ENCODE data around the gene C1GALT1. TPM values are rescaled to one million over a fixed set of nuclear protein-coding genes. Genes with fewer than 3 reads are reported as not detected.

Gene C1GALT1
- total RNA-seq, 1 experiment from 2014 or later: 54.5 TPM

- BruUV-seq (replicated peaks): no TSS peak
- no peak for TF ChIP-seq REST (IDR thresholded peaks at IDR 0.05; ENCODE audit: insufficient read depth in 1 of 2, low read depth in 2 of 2, low read length in 1 of 2)
- no peak for TF ChIP-seq CTCF (IDR thresholded peaks at IDR 0.05)
- Histone ChIP-seq H3K4me3 (ENCODE audit: low read depth in 2 of 2, low read length in 2 of 2) (no peak overlapping the region), H3K4me1 (ENCODE audit: control insufficient read depth, insufficient read depth, low read length) (no peaks in the 10 kb centered on the region), H3K36me3 (ENCODE audit: control insufficient read depth, insufficient read depth, low read length) (no peaks in the 10 kb centered on the region), H3K27me3 (ENCODE audit: control insufficient read depth, insufficient read depth, low read length) (peaks cover 3% of the 10 kb centered on the region; the same call in 1 of the 2 replicates), H3K27ac (ENCODE audit: low read length) (no peak overlapping the region), H3K9me3 (ENCODE audit: control insufficient read depth, insufficient read depth, low read depth, low read length) (no peaks in the 10 kb centered on the region)
- CTCF ChIA-PET: no interaction called here
- no peak for ATAC-seq
- POLR2A ChIA-PET: no interaction called here
- intact Hi-C loops (cut with micrococcal nuclease; ENCODE audit: unreplicated experiment) (loop anchor here (2.0 kb wide), 1 partner anchor 19 kb away; no protein-coding TSS in a partner anchor), in situ Hi-C loops (cut with HindIII; ENCODE audit: low pct_unique_long_range_greater_than_20kb, low sequenced_read_pairs) (no loop called here)
- no peak for DNase-seq (ENCODE audit: low read depth, low spot score)
Observed at GRCh38 chr7:7157177-7157886, 25.0 kb upstream of the C1GALT1 start.

GRCh38 chr7:7157887-7158271 is 24.5 kb upstream of the C1GALT1 start:
- H3K4me3 ChIP-seq (ENCODE audit: low read depth in 2 of 2, low read length in 2 of 2): no peak overlapping the region
- peaks cover 3% of the 10 kb centered on the region; the same call in 1 of the 2 replicates for H3K27me3 ChIP-seq (ENCODE audit: control insufficient read depth, insufficient read depth, low read length)
- no peaks in the 10 kb centered on the region for H3K9me3 ChIP-seq (ENCODE audit: control insufficient read depth, insufficient read depth, low read depth, low read length)
- DNase-seq (ENCODE audit: low read depth, low spot score) (no peak), ATAC-seq (no peak)
- BruUV-seq (replicated peaks): no TSS peak
- TF ChIP-seq REST (IDR thresholded peaks at IDR 0.05; ENCODE audit: insufficient read depth in 1 of 2, low read depth in 2 of 2, low read length in 1 of 2): no peak
- no peak for TF ChIP-seq POLR2AphosphoS5 (IDR thresholded peaks at IDR 0.05; ENCODE audit: low read depth, low read length)
- TF ChIP-seq CTCF (IDR thresholded peaks at IDR 0.05): no peak
- no peak for TF ChIP-seq SIN3A (IDR thresholded peaks at IDR 0.05; ENCODE audit: borderline replicate concordance, insufficient read depth, low read depth, low read length)
- TF ChIP-seq TCF7L2 (IDR thresholded peaks at IDR 0.05; ENCODE audit: low read depth, low read length): no peak
- in situ Hi-C loops (cut with HindIII; ENCODE audit: low pct_unique_long_range_greater_than_20kb, low sequenced_read_pairs): no loop called here
- ChIA-PET CTCF (no interaction called here), POLR2A (no interaction called here)
- H3K4me1 ChIP-seq (ENCODE audit: control insufficient read depth, insufficient read depth, low read length): no peaks in the 10 kb centered on the region
- no peaks in the 10 kb centered on the region for H3K36me3 ChIP-seq (ENCODE audit: control insufficient read depth, insufficient read depth, low read length)
- intact Hi-C loops (cut with micrococcal nuclease; ENCODE audit: unreplicated experiment): loop anchor here (2.0 kb wide), 1 partner anchor 19 kb away; no protein-coding TSS in a partner anchor
- no peak overlapping the region for H3K27ac ChIP-seq (ENCODE audit: low read length)
